Embryonic facial prominence (tissue), 1 donor: ENCODE data around the gene PAK3.

Experiments
- DNase-seq: peaks from one replicate; pipeline ENCODE4 v3.0.0-alpha.2; 2016; ENCODE audit errors: extremely low spot score

Gene PAK3

GRCh38 chrX:111095974-111096895 is at the start of gene PAK3:
Gene PAK3, plus strand, starts transcription at chrX:111096191. Its CDS starts 26,913 bp downstream, at chrX:111123104.
- peak; percentile 53 for DNase-seq

- no peak for DNase-seq
Measured at GRCh38 chrX:111047575-111047974, 48.4 kb upstream of the PAK3 start.

- DNase-seq: no peak
Measured at GRCh38 chrX:111052478-111052877, 43.5 kb upstream of the PAK3 start.

- DNase-seq: no peak
Measured at GRCh38 chrX:111071542-111072277, 24.3 kb upstream of the PAK3 start.

GRCh38 chrX:111083081-111083480 is 12.9 kb upstream of the PAK3 start:
- no peak for DNase-seq

GRCh38 chrX:111086591-111087006 is 9.4 kb upstream of the PAK3 start:
- DNase-seq: no peak

- no peak for DNase-seq
Measured at GRCh38 chrX:111088628-111089027, 7.4 kb upstream of the PAK3 start.

GRCh38 chrX:111090458-111090857 is 5.5 kb upstream of the PAK3 start:
- no peak for DNase-seq

- DNase-seq: no peak
Measured at GRCh38 chrX:111098874-111099273, 2.9 kb downstream of the PAK3 start.

GRCh38 chrX:111100191-111100590 is 4.2 kb downstream of the PAK3 start:
- DNase-seq: no peak

GRCh38 chrX:111101580-111101979 is 5.6 kb downstream of the PAK3 start:
- DNase-seq: no peak

GRCh38 chrX:111102636-111103035 is 6.6 kb downstream of the PAK3 start:
- no peak for DNase-seq

GRCh38 chrX:111103246-111103645 is 7.3 kb downstream of the PAK3 start:
- no peak for DNase-seq

- no peak for DNase-seq
Measured at GRCh38 chrX:111110098-111110775, 14.2 kb downstream of the PAK3 start.

- no peak for DNase-seq
Measured at GRCh38 chrX:111114806-111115205, 18.8 kb downstream of the PAK3 start.

- no peak for DNase-seq
Measured at GRCh38 chrX:111116666-111117065, 20.7 kb downstream of the PAK3 start.

- DNase-seq: no peak
Measured at GRCh38 chrX:111119341-111119740, 23.4 kb downstream of the PAK3 start.

GRCh38 chrX:111123125-111123524 is 27.1 kb downstream of the PAK3 start:
- no peak for DNase-seq

GRCh38 chrX:111123606-111124179 is 27.7 kb downstream of the PAK3 start:
- no peak for DNase-seq

GRCh38 chrX:111124418-111124817 is 28.4 kb downstream of the PAK3 start:
- no peak for DNase-seq

- no peak for DNase-seq
Measured at GRCh38 chrX:111127038-111127437, 31.0 kb downstream of the PAK3 start.

- no peak for DNase-seq
Measured at GRCh38 chrX:111129921-111130320, 33.9 kb downstream of the PAK3 start.
